ENCODE measurements around the gene UNC5B.

UNC5B gene

GRCh38 chr10:71225291-71226058, 13.1 kb downstream of the UNC5B start:
- no peak for DNase-seq

- DNase-seq: no peak
These were observed 16.7 kb downstream of the UNC5B start for GRCh38 chr10:71228875-71229675.

- no peak for DNase-seq
These were observed 17.6 kb downstream of the UNC5B start for GRCh38 chr10:71229726-71230655.

- no peak for DNase-seq
These were observed 18.3 kb downstream of the UNC5B start for GRCh38 chr10:71230656-71231025.

- no peak for DNase-seq
These were observed 18.8 kb downstream of the UNC5B start for GRCh38 chr10:71231206-71231605.

GRCh38 chr10:71232089-71232998, 20.0 kb downstream of the UNC5B start:
- no peak for DNase-seq

- DNase-seq: no peak
These were observed 21.1 kb downstream of the UNC5B start for GRCh38 chr10:71233482-71233892.

- no peak for DNase-seq
These were observed 21.9 kb downstream of the UNC5B start for GRCh38 chr10:71234004-71234894.

- no peak for DNase-seq
These were observed 22.8 kb downstream of the UNC5B start for GRCh38 chr10:71234970-71235685.

GRCh38 chr10:71235808-71236207, 23.4 kb downstream of the UNC5B start:
- DNase-seq: no peak

GRCh38 chr10:71236286-71236685, 23.9 kb downstream of the UNC5B start:
- DNase-seq: no peak

- DNase-seq: no peak
These were observed 24.7 kb downstream of the UNC5B start for GRCh38 chr10:71236822-71237682.

GRCh38 chr10:71237843-71238623, 25.7 kb downstream of the UNC5B start:
- DNase-seq: no peak

GRCh38 chr10:71238626-71239025, 26.3 kb downstream of the UNC5B start:
- DNase-seq: no peak

- DNase-seq: no peak
These were observed 27.0 kb downstream of the UNC5B start for GRCh38 chr10:71239131-71239915.

- DNase-seq: no peak
These were observed 27.8 kb downstream of the UNC5B start for GRCh38 chr10:71239946-71240795.
